ENCODE measurements around the gene SDS. TPM values are rescaled to one million over a fixed set of nuclear protein-coding genes. Genes with fewer than 3 reads are reported as not detected.

The SDS gene
- total RNA-seq, 1 experiment from 2014 or later = not detected

DNA sequence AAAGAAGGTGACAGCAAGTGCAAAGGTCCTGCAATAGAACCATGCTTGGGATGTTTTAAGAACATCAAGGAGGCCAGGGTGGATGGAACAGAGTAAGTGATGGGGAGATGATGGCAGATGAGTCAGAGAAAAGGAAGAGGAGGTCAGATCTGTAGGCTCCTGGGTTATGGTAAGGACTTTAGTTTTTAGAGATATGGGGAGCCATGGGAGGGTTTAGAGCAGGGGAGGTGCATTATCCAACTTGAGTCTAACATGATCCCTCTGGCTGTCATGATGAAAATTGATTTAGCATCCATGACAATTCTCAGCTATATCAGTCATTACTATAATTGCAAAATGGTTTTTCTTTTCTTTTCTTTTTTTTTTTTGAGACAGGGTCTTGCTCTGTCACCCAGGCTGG is 52.6 kb downstream of the SDS start:
- BruUV-seq (replicated peaks) = no TSS peak

DNA sequence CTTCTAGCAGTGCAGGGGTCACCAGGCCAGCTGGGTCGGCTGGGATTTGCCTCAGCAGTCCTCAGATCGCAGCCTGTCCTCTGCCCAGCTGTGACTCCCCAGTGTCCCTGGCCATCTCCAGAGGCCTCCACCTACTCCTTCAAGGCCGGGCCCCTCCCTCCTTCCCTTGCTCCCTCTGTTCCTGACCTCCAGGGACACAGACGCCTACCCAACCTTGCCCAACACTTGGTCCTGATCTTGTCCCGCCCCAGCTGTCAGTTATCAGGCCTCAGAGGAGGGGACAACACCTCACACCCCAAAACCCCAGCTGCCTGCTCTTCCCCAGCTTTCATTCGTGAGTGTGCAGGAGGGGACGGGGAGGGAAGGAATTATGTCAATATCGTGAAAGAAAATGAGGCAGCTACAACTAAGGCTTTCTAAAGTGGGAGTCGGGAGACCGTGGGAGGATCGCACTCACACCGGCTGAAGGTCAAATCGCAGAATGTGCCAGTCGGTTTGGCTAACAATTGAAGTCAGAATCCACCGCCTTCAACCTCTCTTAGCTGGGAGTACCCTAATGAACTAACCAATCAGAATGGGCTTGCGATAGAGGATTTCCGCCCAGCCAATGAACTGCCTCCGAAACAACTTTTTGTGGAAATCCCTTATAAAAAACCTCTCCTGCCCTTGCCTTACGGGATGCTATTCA is 54.7 kb downstream of the SDS start:
- TF ChIP-seq, protein P1, sequence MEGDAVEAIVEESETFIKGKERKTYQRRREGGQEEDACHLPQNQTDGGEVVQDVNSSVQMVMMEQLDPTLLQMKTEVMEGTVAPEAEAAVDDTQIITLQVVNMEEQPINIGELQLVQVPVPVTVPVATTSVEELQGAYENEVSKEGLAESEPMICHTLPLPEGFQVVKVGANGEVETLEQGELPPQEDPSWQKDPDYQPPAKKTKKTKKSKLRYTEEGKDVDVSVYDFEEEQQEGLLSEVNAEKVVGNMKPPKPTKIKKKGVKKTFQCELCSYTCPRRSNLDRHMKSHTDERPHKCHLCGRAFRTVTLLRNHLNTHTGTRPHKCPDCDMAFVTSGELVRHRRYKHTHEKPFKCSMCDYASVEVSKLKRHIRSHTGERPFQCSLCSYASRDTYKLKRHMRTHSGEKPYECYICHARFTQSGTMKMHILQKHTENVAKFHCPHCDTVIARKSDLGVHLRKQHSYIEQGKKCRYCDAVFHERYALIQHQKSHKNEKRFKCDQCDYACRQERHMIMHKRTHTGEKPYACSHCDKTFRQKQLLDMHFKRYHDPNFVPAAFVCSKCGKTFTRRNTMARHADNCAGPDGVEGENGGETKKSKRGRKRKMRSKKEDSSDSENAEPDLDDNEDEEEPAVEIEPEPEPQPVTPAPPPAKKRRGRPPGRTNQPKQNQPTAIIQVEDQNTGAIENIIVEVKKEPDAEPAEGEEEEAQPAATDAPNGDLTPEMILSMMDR (conservative IDR thresholded peaks at IDR 0.05) = no peak
- no peak for TF ChIP-seq EZH2 (IDR thresholded peaks at IDR 0.05; ENCODE audit: low read depth)
- POLR2A ChIA-PET (ENCODE audit: unreplicated experiment) = no interaction called here
- CTCF ChIA-PET = no interaction called here

More for the DNA sequence above, 52.6 kb downstream of the SDS start:
- no peaks in the 10 kb centered on the region for H4K20me1 ChIP-seq (ENCODE audit: insufficient read depth)
- ChIA-PET POLR2A (ENCODE audit: unreplicated experiment) (interaction anchor here (0.6 to 0.7 kb wide), 2 partner anchors 25 to 84 kb away, joined by 3 to 32 read pairs; no protein-coding TSS in a partner anchor), CTCF (no interaction called here)
- no peaks in the 10 kb centered on the region for H3K27me3 ChIP-seq (ENCODE audit: insufficient read depth, low read depth)
- no peaks in the 10 kb centered on the region for H3K36me3 ChIP-seq (ENCODE audit: low read depth)
- H2AFZ ChIP-seq = no peak overlapping the region
- no peaks in the 10 kb centered on the region for H3K9me2 ChIP-seq (ENCODE audit: insufficient read depth)
- no peak overlapping the region for H3K27ac ChIP-seq
- DNase-seq = no peak
- intact Hi-C loops (cut with micrococcal nuclease; ENCODE audit: unreplicated experiment) = no loop called here
- H3K9me3 ChIP-seq (ENCODE audit: insufficient read depth, low read depth) = no peaks in the 10 kb centered on the region
- H3K4me2 ChIP-seq = no peak overlapping the region
- H3K4me3 ChIP-seq = no peak overlapping the region
- peaks cover 7% of the 10 kb centered on the region; the same call in 1 of the 2 replicates for H3F3A ChIP-seq (ENCODE audit: insufficient read depth, low read depth)
- TF ChIP-seq EZH2 (IDR thresholded peaks at IDR 0.05; ENCODE audit: low read depth) = no peak
- TF ChIP-seq, protein P1 (conservative IDR thresholded peaks at IDR 0.05) = no peak
- H3K79me2 ChIP-seq (ENCODE audit: low read depth) = no peaks in the 10 kb centered on the region
- no peaks in the 10 kb centered on the region for H3K4me1 ChIP-seq (replicated peaks; ENCODE audit: insufficient read depth)

DNA sequence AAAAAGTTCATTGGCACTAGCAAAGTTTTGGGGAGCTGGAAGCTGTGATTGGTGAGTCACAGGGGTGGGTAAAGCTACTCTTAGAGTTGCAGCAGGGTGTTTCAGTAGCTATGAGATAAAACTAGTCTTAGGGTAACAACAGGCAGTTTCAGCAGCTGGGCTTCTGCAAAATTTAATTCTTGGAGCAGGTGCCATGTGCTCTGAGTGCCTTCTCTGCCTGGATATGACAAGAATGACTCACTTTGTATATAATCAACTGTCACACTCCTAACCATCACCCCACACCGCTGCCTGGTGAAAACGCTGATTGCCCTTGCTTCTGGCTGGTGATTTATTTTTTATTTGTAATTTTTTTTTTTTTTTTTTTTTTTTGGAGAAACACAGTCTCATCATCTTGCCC is 55.8 kb downstream of the SDS start:
- no TSS peak for BruUV-seq (replicated peaks)
- ChIA-PET CTCF (no interaction called here), POLR2A (ENCODE audit: unreplicated experiment) (no interaction called here)
- Histone ChIP-seq H3K4me2 (no peak overlapping the region), H4K20me1 (ENCODE audit: insufficient read depth) (no peaks in the 10 kb centered on the region), H3K36me3 (ENCODE audit: low read depth) (no peaks in the 10 kb centered on the region), H3K27ac (no peak overlapping the region), H3K9me3 (ENCODE audit: insufficient read depth, low read depth) (no peaks in the 10 kb centered on the region), H3F3A (ENCODE audit: insufficient read depth, low read depth) (peaks cover 7% of the 10 kb centered on the region; the same call in 1 of the 2 replicates), H3K4me1 (replicated peaks; ENCODE audit: insufficient read depth) (no peaks in the 10 kb centered on the region), H3K9me2 (ENCODE audit: insufficient read depth) (no peaks in the 10 kb centered on the region), H3K4me3 (no peak overlapping the region), H3K27me3 (ENCODE audit: insufficient read depth, low read depth) (no peaks in the 10 kb centered on the region), H2AFZ (no peak overlapping the region), H3K79me2 (ENCODE audit: low read depth) (no peaks in the 10 kb centered on the region)
- no peak for TF ChIP-seq EZH2 (IDR thresholded peaks at IDR 0.05; ENCODE audit: low read depth)
- TF ChIP-seq, protein P1 (conservative IDR thresholded peaks at IDR 0.05) = no peak
- no peak for DNase-seq
- intact Hi-C loops (cut with micrococcal nuclease; ENCODE audit: unreplicated experiment) = no loop called here

More for the DNA sequence above, 54.7 kb downstream of the SDS start:
- no peak for DNase-seq
- Histone ChIP-seq H3K4me2 (no peak overlapping the region), H3K36me3 (ENCODE audit: low read depth) (no peaks in the 10 kb centered on the region), H3K79me2 (ENCODE audit: low read depth) (no peaks in the 10 kb centered on the region), H3K9me2 (ENCODE audit: insufficient read depth) (no peaks in the 10 kb centered on the region), H3K4me3 (no peak overlapping the region), H2AFZ (no peak overlapping the region), H3K9me3 (ENCODE audit: insufficient read depth, low read depth) (no peaks in the 10 kb centered on the region), H3F3A (ENCODE audit: insufficient read depth, low read depth) (peaks cover 7% of the 10 kb centered on the region; the same call in 1 of the 2 replicates), H3K27ac (no peak overlapping the region), H4K20me1 (ENCODE audit: insufficient read depth) (no peaks in the 10 kb centered on the region), H3K27me3 (ENCODE audit: insufficient read depth, low read depth) (no peaks in the 10 kb centered on the region), H3K4me1 (replicated peaks; ENCODE audit: insufficient read depth) (no peaks in the 10 kb centered on the region)
- BruUV-seq (replicated peaks) = no TSS peak
- intact Hi-C loops (cut with micrococcal nuclease; ENCODE audit: unreplicated experiment) = no loop called here

Measured in PC-9 (cell line).